ENCODE results near the gene GPX2.

Gene GPX2

DNA sequence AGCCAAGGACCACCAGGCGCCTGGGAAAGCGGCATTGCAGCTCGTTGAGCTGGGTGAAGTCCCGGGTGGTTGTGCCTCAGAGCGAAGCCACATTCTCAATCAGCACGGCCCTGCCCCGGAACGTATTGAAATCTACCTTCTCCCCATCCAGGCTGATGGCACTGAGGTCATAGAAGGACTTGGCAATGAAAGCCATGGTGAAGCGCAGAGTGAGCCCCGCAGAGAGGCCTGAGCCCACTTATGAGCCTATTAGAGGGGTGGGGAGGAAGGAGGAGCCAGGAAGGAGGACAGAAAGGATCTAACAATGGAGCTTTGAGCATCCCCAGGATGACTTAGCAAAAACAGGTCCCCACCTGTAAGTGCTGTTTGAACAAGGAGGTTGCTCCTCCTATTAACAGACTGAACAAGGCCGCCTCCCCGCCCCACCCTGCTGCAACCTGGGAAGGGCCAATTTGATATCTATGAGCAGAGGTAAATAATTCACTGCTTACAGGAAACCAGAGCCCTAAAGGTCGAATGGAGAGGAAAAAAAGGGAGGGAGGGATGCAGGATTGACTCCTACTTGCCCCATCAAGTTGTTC is at the start of gene GPX2:
GPX2 (minus strand) TSS at position 215 of the 581 bp plus-strand sequence; CDS start at position 196, 19 bp downstream.
- no peak for TF ChIP-seq FOXM1 (IDR thresholded peaks at IDR 0.05; ENCODE audit: borderline replicate concordance)
- no peak for TF ChIP-seq NFRKB (IDR thresholded peaks at IDR 0.05)
- TF ChIP-seq FOXK2 (IDR thresholded peaks at IDR 0.05): no peak
- TF ChIP-seq ZNF384 (IDR thresholded peaks at IDR 0.05): no peak
- no peak for TF ChIP-seq SP1 (IDR thresholded peaks at IDR 0.05)
- TF ChIP-seq BHLHE40 (IDR thresholded peaks at IDR 0.05; ENCODE audit: borderline replicate concordance): no peak
- no peak for TF ChIP-seq SUZ12 (IDR thresholded peaks at IDR 0.05)
- no peak for TF ChIP-seq HDGF (IDR thresholded peaks at IDR 0.05; ENCODE audit: borderline replicate concordance)
- TF ChIP-seq, protein P1, sequence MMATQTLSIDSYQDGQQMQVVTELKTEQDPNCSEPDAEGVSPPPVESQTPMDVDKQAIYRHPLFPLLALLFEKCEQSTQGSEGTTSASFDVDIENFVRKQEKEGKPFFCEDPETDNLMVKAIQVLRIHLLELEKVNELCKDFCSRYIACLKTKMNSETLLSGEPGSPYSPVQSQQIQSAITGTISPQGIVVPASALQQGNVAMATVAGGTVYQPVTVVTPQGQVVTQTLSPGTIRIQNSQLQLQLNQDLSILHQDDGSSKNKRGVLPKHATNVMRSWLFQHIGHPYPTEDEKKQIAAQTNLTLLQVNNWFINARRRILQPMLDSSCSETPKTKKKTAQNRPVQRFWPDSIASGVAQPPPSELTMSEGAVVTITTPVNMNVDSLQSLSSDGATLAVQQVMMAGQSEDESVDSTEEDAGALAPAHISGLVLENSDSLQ (IDR thresholded peaks at IDR 0.05): no peak
- no peak for TF ChIP-seq TARDBP (IDR thresholded peaks at IDR 0.05)
- TF ChIP-seq CTBP1 (IDR thresholded peaks at IDR 0.05; ENCODE audit: borderline replicate concordance): no peak
- no peak for TF ChIP-seq ARNT (IDR thresholded peaks at IDR 0.05)
- no peak for TF ChIP-seq FOXA1 (IDR thresholded peaks at IDR 0.05)
- TF ChIP-seq LEF1 (IDR thresholded peaks at IDR 0.05; ENCODE audit: borderline replicate concordance): no peak
- no peak for TF ChIP-seq ELF4 (IDR thresholded peaks at IDR 0.05)
- TF ChIP-seq L3MBTL2 (conservative IDR thresholded peaks at IDR 0.05): no peak
- DNase-seq (ENCODE audit: extremely low spot score): no peak
- CTCF ChIA-PET: no interaction called here
- POLR2A ChIA-PET: no interaction called here

DNA sequence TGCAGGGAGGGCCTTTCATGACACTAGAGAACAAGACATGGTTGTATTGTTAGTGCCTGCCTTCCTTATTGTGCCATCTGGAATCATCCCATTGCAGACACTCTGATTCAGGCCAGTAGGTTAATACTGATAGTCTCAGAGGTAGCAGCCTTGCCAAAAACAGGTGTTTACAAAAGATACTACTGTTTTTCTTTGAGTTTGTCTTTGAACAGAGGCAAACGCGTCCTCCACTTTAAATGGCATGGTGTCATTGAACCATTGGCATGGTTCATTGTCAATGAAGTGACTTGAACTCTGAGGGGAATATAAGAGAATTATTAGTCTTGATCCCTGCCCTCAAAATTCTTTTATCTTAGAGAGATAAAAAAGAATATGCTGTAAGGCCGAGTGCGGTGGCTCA is 48.4 kb upstream of the GPX2 start:
- no peak for TF ChIP-seq ARNT (IDR thresholded peaks at IDR 0.05)
- TF ChIP-seq FOXM1 (IDR thresholded peaks at IDR 0.05; ENCODE audit: borderline replicate concordance): no peak
- TF ChIP-seq ZNF384 (IDR thresholded peaks at IDR 0.05): no peak
- ChIA-PET CTCF (no interaction called here), POLR2A (interaction anchor here (1.1 kb wide), 1 partner anchor 8 kb away, joined by 3 read pairs; no protein-coding TSS in a partner anchor)
- DNase-seq (ENCODE audit: extremely low spot score): no peak

DNA sequence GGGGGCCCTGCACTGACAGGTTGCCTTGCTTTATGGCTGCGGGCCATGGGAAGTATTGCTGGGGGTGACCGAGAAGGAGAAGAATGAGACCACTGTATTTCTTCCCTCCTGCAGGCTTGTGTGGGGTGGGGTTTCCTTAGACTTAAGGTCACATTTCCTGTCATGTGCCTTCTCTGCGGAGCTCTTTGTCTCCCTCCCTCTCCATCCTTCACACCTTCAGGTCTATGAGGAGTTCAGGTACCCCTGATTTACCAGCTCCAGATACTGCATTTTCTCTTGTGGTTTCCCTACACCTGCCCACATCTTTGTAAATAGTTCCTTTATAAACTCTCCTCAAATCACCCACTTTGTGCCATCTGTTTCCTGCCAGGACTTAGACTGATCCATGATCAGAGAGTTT is 47.8 kb upstream of the GPX2 start:
- no peak for TF ChIP-seq ZNF384 (IDR thresholded peaks at IDR 0.05)
- no peak for TF ChIP-seq FOXK2 (IDR thresholded peaks at IDR 0.05)
- no peak for TF ChIP-seq CTBP1 (IDR thresholded peaks at IDR 0.05; ENCODE audit: borderline replicate concordance)
- no peak for TF ChIP-seq SUZ12 (IDR thresholded peaks at IDR 0.05)
- TF ChIP-seq NFRKB (IDR thresholded peaks at IDR 0.05): no peak
- TF ChIP-seq, protein P1 (IDR thresholded peaks at IDR 0.05): no peak
- TF ChIP-seq SP1 (IDR thresholded peaks at IDR 0.05): no peak
- TF ChIP-seq FOXM1 (IDR thresholded peaks at IDR 0.05; ENCODE audit: borderline replicate concordance): no peak
- no peak for TF ChIP-seq L3MBTL2 (conservative IDR thresholded peaks at IDR 0.05)
- TF ChIP-seq HDGF (IDR thresholded peaks at IDR 0.05; ENCODE audit: borderline replicate concordance): no peak
- TF ChIP-seq TARDBP (IDR thresholded peaks at IDR 0.05): no peak
- TF ChIP-seq ELF4 (IDR thresholded peaks at IDR 0.05): no peak
- no peak for TF ChIP-seq ARNT (IDR thresholded peaks at IDR 0.05)
- TF ChIP-seq FOXA1 (IDR thresholded peaks at IDR 0.05): no peak
- TF ChIP-seq LEF1 (IDR thresholded peaks at IDR 0.05; ENCODE audit: borderline replicate concordance): no peak
- TF ChIP-seq BHLHE40 (IDR thresholded peaks at IDR 0.05; ENCODE audit: borderline replicate concordance): no peak
- DNase-seq (ENCODE audit: extremely low spot score): no peak
- POLR2A ChIA-PET: interaction anchor here (1.1 kb wide), 1 partner anchor 8 kb away, joined by 3 read pairs; no protein-coding TSS in a partner anchor
- CTCF ChIA-PET: no interaction called here

DNA sequence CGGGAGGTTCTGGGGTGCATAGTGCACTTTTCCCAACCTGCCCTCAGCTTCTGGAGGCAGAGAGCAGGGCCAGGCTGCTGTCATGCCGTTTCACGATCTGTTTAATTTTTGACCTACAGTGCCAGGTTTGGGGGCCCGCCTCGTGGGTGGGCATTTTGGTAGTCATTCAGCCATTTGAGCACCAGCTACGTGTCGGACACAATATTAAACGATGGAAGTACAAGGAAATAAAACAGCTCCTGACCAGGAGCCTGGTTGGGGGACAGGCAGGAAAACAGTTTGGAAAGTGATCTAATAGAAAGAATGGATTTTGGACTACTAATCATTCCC is 44.9 kb upstream of the GPX2 start:
- TF ChIP-seq L3MBTL2 (conservative IDR thresholded peaks at IDR 0.05) (no peak), FOXM1 (IDR thresholded peaks at IDR 0.05; ENCODE audit: borderline replicate concordance) (no peak), HDGF (IDR thresholded peaks at IDR 0.05; ENCODE audit: borderline replicate concordance) (no peak), NFRKB (IDR thresholded peaks at IDR 0.05) (no peak), FOXK2 (IDR thresholded peaks at IDR 0.05) (no peak), ZNF384 (IDR thresholded peaks at IDR 0.05) (no peak), SP1 (IDR thresholded peaks at IDR 0.05) (no peak)
- TF ChIP-seq, protein P1 (IDR thresholded peaks at IDR 0.05): no peak
- DNase-seq (ENCODE audit: extremely low spot score): no peak
- CTCF ChIA-PET: interaction anchor here (1.5 to 2.3 kb wide), 3 partner anchors 13 to 32 kb away, joined by 5 to 24 read pairs (median 10); no protein-coding TSS in a partner anchor
- POLR2A ChIA-PET: interaction anchor here (0.9 to 3.5 kb wide), 24 partner anchors 9 to 424 kb away, joined by 3 to 36 read pairs (median 6); partner anchors contain the start of genes CHURC1, MAX and RAB15

DNA sequence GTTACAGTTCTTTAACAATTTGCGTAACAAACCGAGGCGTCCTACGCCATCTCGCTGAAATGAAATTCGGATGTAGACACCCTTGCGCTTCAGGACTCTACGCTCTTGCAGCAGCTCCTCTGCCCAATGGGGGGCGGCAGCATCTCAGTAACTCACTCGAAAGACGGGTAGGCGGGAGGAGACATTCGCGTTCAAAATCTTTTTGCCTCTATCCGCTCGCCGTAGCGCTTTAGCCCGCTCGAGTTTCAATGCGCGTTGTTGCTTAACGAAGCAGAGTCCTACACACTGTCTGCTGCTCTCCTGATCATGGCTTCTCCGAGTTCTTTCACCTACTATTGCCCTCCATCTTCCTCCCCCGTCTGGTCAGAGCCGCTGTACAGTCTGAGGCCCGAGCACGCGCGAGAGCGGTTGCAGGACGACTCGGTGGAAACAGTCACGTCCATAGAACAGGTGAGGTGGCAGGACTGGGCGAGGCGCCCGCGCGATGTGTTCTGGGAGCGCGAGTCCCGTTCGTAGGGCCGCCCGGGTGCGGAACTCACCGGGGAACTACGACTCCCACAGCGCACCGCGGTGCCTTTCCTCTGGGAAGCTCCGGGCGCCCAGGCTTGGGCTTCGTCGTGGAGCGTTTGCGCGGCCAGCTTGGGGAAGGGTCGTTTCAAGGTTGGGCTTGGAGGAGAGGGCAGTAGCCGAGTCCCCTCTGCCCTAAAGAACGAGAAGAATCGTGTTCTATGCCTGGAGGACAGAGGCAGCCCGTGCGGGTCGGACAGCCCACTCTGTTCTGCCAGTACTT is 44.3 kb upstream of the GPX2 start, which contains the start of gene FNTB:
FNTB (plus strand) TSS at position 248 of the 790 bp plus-strand sequence; CDS start at position 307, 59 bp downstream.
- DNase-seq (ENCODE audit: extremely low spot score): peak; percentile 94
- TF ChIP-seq, protein P1 (IDR thresholded peaks at IDR 0.05): 0 out of 2 replicates have a peak, but pooled peaks have one; percentile 1
- TF ChIP-seq SP1 (IDR thresholded peaks at IDR 0.05) (no peak), SUZ12 (IDR thresholded peaks at IDR 0.05) (peak; percentile 75), L3MBTL2 (conservative IDR thresholded peaks at IDR 0.05) (peak; percentile 93)
- ChIA-PET POLR2A (interaction anchor here (0.6 to 3.5 kb wide), 31 partner anchors 8 to 838 kb away, joined by 3 to 36 read pairs (median 6); partner anchors contain the start of genes CHURC1, MAX and RAB15), CTCF (interaction anchor here (0.5 to 2.3 kb wide), 6 partner anchors 10 to 33 kb away, joined by 4 to 24 read pairs (median 4); no protein-coding TSS in a partner anchor)
